PC-3 (cell line): ENCODE data around the gene KCNQ2. TPM values are rescaled to one million over a fixed set of nuclear protein-coding genes. Genes with fewer than 3 reads are reported as not detected.

Source experiments
- ATAC-seq: fragments of 200-7000 bp; cut with Tn5 transposase; 2 replicates; pipeline ENCODE4 v1.9.1; 2020; ENCODE audit warnings: mild to moderate bottlenecking, moderate library complexity
- BruUV-seq: library from RNA; stranded (reverse); fragments of 400-500 nt; replicated peaks from 2 replicates; lab custom pipeline; 2021; lab: Mats Ljungman, UMichigan
- CTCF ChIA-PET: fragments of 300-600 bp; sonication (Branson Sonifier 250); formaldehyde crosslinking; loops from one replicate; lab custom pipeline; 2022; ENCODE audit warnings: antibody characterized with exemption; lab: Charles Lee
- POLR2A ChIA-PET: fragments of 300-600 bp; sonication (Branson Sonifier 250); formaldehyde crosslinking; loops from one replicate; lab custom pipeline; 2022; ENCODE audit warnings: antibody characterized with exemption; ENCODE audit not compliant: unreplicated experiment; lab: Charles Lee
- DNase-seq: peaks from one replicate; pipeline ENCODE4 v3.0.0-alpha.2; 2015
- H2AFZ ChIP-seq: fragments of 300-600 bp; sonication (generic); 2 replicates; pipeline ENCODE4 v1.6.0; 2016; ENCODE audit warnings: antibody characterized with exemption, low read length
- H3F3A ChIP-seq: fragments of 300-600 bp; sonication (generic); one replicate; pipeline ENCODE4 v1.6.0; 2017; ENCODE audit warnings: antibody characterized with exemption, low read length, control low read depth, mild to moderate bottlenecking; ENCODE audit not compliant: unreplicated experiment
- H3K27ac ChIP-seq: fragments of 300-600 bp; sonication (generic); 2 replicates; pipeline ENCODE4 v1.5.1; 2016; ENCODE audit warnings: mild to moderate bottlenecking, low read length
- H3K27me3 ChIP-seq: fragments of 300-600 bp; sonication (generic); 2 replicates; pipeline ENCODE4 v1.6.1; 2016; ENCODE audit warnings: low read length, mixed read lengths
- H3K36me3 ChIP-seq: fragments of 300-600 bp; sonication (generic); 2 replicates; pipeline ENCODE4 v1.6.1; 2016; ENCODE audit warnings: low read depth, mixed run types, low read length, mixed read lengths
- H3K4me1 ChIP-seq: fragments of 300-600 bp; sonication (generic); 2 replicates; pipeline ENCODE4 v1.5.1; 2016; ENCODE audit warnings: low read length; ENCODE audit not compliant: insufficient read depth
- H3K4me2 ChIP-seq: fragments of 300-600 bp; sonication (generic); 2 replicates; pipeline ENCODE4 v1.6.0; 2016; ENCODE audit warnings: low read length
- H3K4me3 ChIP-seq: fragments of 300-600 bp; sonication (generic); 2 replicates; pipeline ENCODE4 v1.5.1; 2016; ENCODE audit warnings: mild to moderate bottlenecking, low read length, mixed read lengths
- H3K79me2 ChIP-seq: fragments of 300-600 bp; sonication (generic); 2 replicates; pipeline ENCODE4 v1.6.1; 2017; ENCODE audit warnings: low read length, mixed read lengths
- H3K9ac ChIP-seq: fragments of 300-600 bp; sonication (generic); 2 replicates; pipeline ENCODE4 v1.6.0; 2016; ENCODE audit warnings: mild to moderate bottlenecking, low read length
- H3K9me2 ChIP-seq: fragments of 300-600 bp; sonication (generic); replicated peaks from 2 replicates; pipeline ENCODE4 v1.6.1; 2016; ENCODE audit warnings: mixed run types, low read length, mixed read lengths
- H3K9me3 ChIP-seq: fragments of 300-600 bp; sonication (generic); 2 replicates; pipeline ENCODE4 v1.6.1; 2016; ENCODE audit warnings: low read length, mixed read lengths
- H4K20me1 ChIP-seq: fragments of 300-600 bp; sonication (generic); 2 replicates; pipeline ENCODE4 v1.6.1; 2016; ENCODE audit warnings: low read length, mixed read lengths
- CTCF ChIP-seq: fragments of 300-600 bp; sonication (generic); conservative IDR thresholded peaks from 2 replicates; pipeline ENCODE4 v1.5.1; 2017; ENCODE audit warnings: antibody characterized with exemption, low read depth, mild to moderate bottlenecking, low read length
- EZH2 ChIP-seq: fragments of 300-600 bp; sonication (generic); IDR thresholded peaks from one replicate; pipeline ENCODE4 v1.6.1; 2017; ENCODE audit warnings: antibody characterized with exemption, mild to moderate bottlenecking, low read length; ENCODE audit not compliant: unreplicated experiment
- EZH2phosphoT487 ChIP-seq: fragments of 300-600 bp; sonication (generic); IDR thresholded peaks from 2 replicates; pipeline ENCODE4 v1.6.1; 2018; ENCODE audit warnings: mild to moderate bottlenecking, antibody characterized with exemption, low read length, borderline replicate concordance
- intact Hi-C: fragments of 100-400 bp; cut with micrococcal nuclease; formaldehyde crosslinking; loops from 2 replicates; pipeline ENCODE4 v1.9.0; 2023
- total RNA-seq: library from RNA; depleted of rRNA; stranded (reverse); fragments of >200 nt; gene quantifications from 2 replicates; pipeline ENCODE4 v1.2.3, GENCODE V29; 2014

The KCNQ2 gene
- total RNA-seq, 1 experiment from 2014 or later: not detected

GRCh38 chr20:63458170-63459069 lies 14.0 kb downstream of the KCNQ2 start:
- TF ChIP-seq CTCF (no peak), EZH2 (no peak), EZH2phosphoT487 (no peak)
- no peak for DNase-seq
- H3K4me1 ChIP-seq: peaks cover 11% of the 10 kb centered on the region
- H3K9me3 ChIP-seq: no peaks in the 10 kb centered on the region
- H3K79me2 ChIP-seq: no peaks in the 10 kb centered on the region
- H3K27ac ChIP-seq: no peak overlapping the region
- no TSS peak for BruUV-seq
- no peaks in the 10 kb centered on the region for H3K9me2 ChIP-seq
- H3K9ac ChIP-seq: no peak overlapping the region
- intact Hi-C loops: no loop called here
- ATAC-seq: no peak
- no peak overlapping the region for H3K4me2 ChIP-seq
- H3F3A ChIP-seq: no peaks in the 10 kb centered on the region
- no peak overlapping the region for H3K4me3 ChIP-seq
- no peaks in the 10 kb centered on the region for H3K36me3 ChIP-seq
- CTCF ChIA-PET: no interaction called here
- no peaks in the 10 kb centered on the region for H4K20me1 ChIP-seq
- POLR2A ChIA-PET: no interaction called here
- H3K27me3 ChIP-seq: peaks cover 80% of the 10 kb centered on the region
- H2AFZ ChIP-seq: no peak overlapping the region

- peak; percentile 77 for ATAC-seq
- no peak for TF ChIP-seq EZH2phosphoT487
- no peak for TF ChIP-seq EZH2
- TF ChIP-seq CTCF: no peak
- Histone ChIP-seq H3K27ac (no peak overlapping the region), H2AFZ (no peak overlapping the region), H3F3A (no peaks in the 10 kb centered on the region), H3K79me2 (no peaks in the 10 kb centered on the region), H3K4me1 (peaks cover 11% of the 10 kb centered on the region), H3K4me3 (no peak overlapping the region), H3K9me2 (no peaks in the 10 kb centered on the region), H3K9ac (no peak overlapping the region), H3K27me3 (peaks cover 73% of the 10 kb centered on the region), H3K9me3 (no peaks in the 10 kb centered on the region), H3K4me2 (no peak overlapping the region), H3K36me3 (no peaks in the 10 kb centered on the region), H4K20me1 (no peaks in the 10 kb centered on the region)
- POLR2A ChIA-PET: no interaction called here
- peak; percentile 81 for DNase-seq
- no TSS peak for BruUV-seq
- CTCF ChIA-PET: interaction anchor here (0.6 kb wide), 1 partner anchor 39 kb away, joined by 4 read pairs; no protein-coding TSS in a partner anchor
- intact Hi-C loops: no loop called here
These were observed 14.7 kb downstream of the KCNQ2 start for GRCh38 chr20:63457737-63458136.
